ENCODE results near the gene COL24A1. TPM values are rescaled to one million over a fixed set of nuclear protein-coding genes. Genes with fewer than 3 reads are reported as not detected.

COL24A1 gene
- total and polyA plus RNA-seq, 2 of the 13 experiments (the other 11 are each of a cell fraction or from before 2014, with no cell fraction given) = 0.04 to 0.13 TPM

- no TSS peak for BruUV-seq (replicated peaks)
- FAIRE-seq (no peak), ATAC-seq (no peak), DNase-seq (ENCODE audit: low spot score) (no peak)
- Histone ChIP-seq H4K20me1 (ENCODE audit: insufficient read depth, low read length) (no peaks in the 10 kb centered on the region), H2AFZ (ENCODE audit: low read length) (no peak overlapping the region), H3K79me2 (ENCODE audit: insufficient read depth, low read length) (no peaks in the 10 kb centered on the region), H3K4me2 (ENCODE audit: low read depth, low read length) (no peak overlapping the region), H3K4me1 (ENCODE audit: insufficient read depth, low read length) (no peaks in the 10 kb centered on the region), H3K27ac (ENCODE audit: extremely low read length, insufficient read depth, low read length) (no peak overlapping the region), H3K9me3 (ENCODE audit: low read length) (peaks cover 8% of the 10 kb centered on the region; the same call in 1 of the 2 replicates), H3K27me3 (ENCODE audit: control insufficient read depth in 1 of 2, insufficient read depth in 2 of 2, low read length in 2 of 2) (no peaks in the 10 kb centered on the region), H3K9ac (ENCODE audit: insufficient read depth, low read depth, low read length) (no peak overlapping the region), H3K4me3 (replicated peaks in 1 of 3; ENCODE audit: insufficient read depth in 1 of 3, low read depth in 2 of 3, low read length in 3 of 3) (no peak overlapping the region), H3K36me3 (replicated peaks in 1 of 2; ENCODE audit: control insufficient read depth in 1 of 2, insufficient read depth in 2 of 2, low read length in 2 of 2) (no peaks in the 10 kb centered on the region)
- intact Hi-C loops (cut with micrococcal nuclease; ENCODE audit: unreplicated experiment) = no loop called here
- ChIA-PET CTCF (ENCODE audit: low intra/inter-chr PET ratio, low total read pairs) (no interaction called here), POLR2A (interaction anchor here (1.0 kb wide), 1 partner anchor 11 kb away, joined by 3 read pairs; the partner anchor contains the start of gene ZNHIT6)
- TF ChIP-seq ZNF232 (CRISPR knock-in tag; IDR thresholded peaks at IDR 0.05; ENCODE audit: borderline replicate concordance) (no peak), ZNF558 (CRISPR knock-in tag; IDR thresholded peaks at IDR 0.05; ENCODE audit: borderline replicate concordance) (no peak), ZBTB42 (CRISPR knock-in tag; IDR thresholded peaks at IDR 0.05) (no peak), REPIN1 (CRISPR knock-in tag; IDR thresholded peaks at IDR 0.05; ENCODE audit: borderline replicate concordance, low read depth) (no peak), LRRFIP1 (CRISPR knock-in tag; conservative IDR thresholded peaks at IDR 0.05) (no peak), CHCHD3 (CRISPR knock-in tag; IDR thresholded peaks at IDR 0.05) (no peak), NFE2 (CRISPR knock-in tag; IDR thresholded peaks at IDR 0.05) (no peak), PAXIP1 (CRISPR knock-in tag; conservative IDR thresholded peaks at IDR 0.05) (no peak), ZNF280B (CRISPR knock-in tag; IDR thresholded peaks at IDR 0.05; ENCODE audit: borderline replicate concordance) (no peak), ZNF282 (IDR thresholded peaks at IDR 0.05; ENCODE audit: partially characterized antibody) (no peak), SMAD9 (CRISPR knock-in tag; IDR thresholded peaks at IDR 0.05) (no peak), ZNF607 (CRISPR knock-in tag; IDR thresholded peaks at IDR 0.05; ENCODE audit: borderline replicate concordance) (no peak), ZNF460 (CRISPR knock-in tag; IDR thresholded peaks at IDR 0.05; ENCODE audit: borderline replicate concordance) (no peak), ZBTB20 (CRISPR knock-in tag; IDR thresholded peaks at IDR 0.05; ENCODE audit: borderline replicate concordance, low read depth) (no peak)
- 30% methylated on average over 7 of the region's 7 CpGs for WGBS (ENCODE audit: low lambda C conversion rate)
- in situ Hi-C loops (cut with HindIII; ENCODE audit: extremely low pct_ligation_motif_present, low pct_unique_long_range_greater_than_20kb) = no loop called here
Observed at GRCh38 chr1:85718678-85719340, 437.8 kb downstream of the COL24A1 start.
